K562 (cell line): ENCODE measurements around the gene NTRK2. TPM values are rescaled to one million over a fixed set of nuclear protein-coding genes. Genes with fewer than 3 reads are reported as not detected.

Source experiments
- ATAC-seq: fragments of 200-7000 bp; cut with Tn5 transposase; 3 replicates; pipeline ENCODE4 v1.9.1; 2020; ENCODE audit warnings: moderate library complexity
- BruUV-seq: library from RNA; stranded (reverse); fragments of 400-500 nt; replicated peaks from 2 replicates; lab custom pipeline; 2021; lab: Mats Ljungman, UMichigan
- CTCF ChIA-PET: fragments of 300-600 bp; formaldehyde crosslinking; extraction: SDS; loops from one replicate; lab custom pipeline; 2021; ENCODE audit warnings: low intra/inter-chr PET ratio; lab: Yijun Ruan, JAX
- POLR2A ChIA-PET: fragments of 300-600, 350-650 bp; sonication (Branson Sonifier 250); formaldehyde crosslinking; extraction: SDS; loops from one replicate; lab custom pipeline; 2021; ENCODE audit warnings: antibody characterized with exemption, inconsistent platforms; lab: Yijun Ruan, JAX
- DNase-seq, 4 experiments: peaks; one replicate each; pipeline versions ENCODE4 v3.0.0 to v3.0.0-alpha.2; 2011 to 2018; ENCODE audit warnings: low spot score in 3 of 4, mixed read lengths in 3 of 4; ENCODE audit errors: extremely low read depth in 1 of 4
- FAIRE-seq: peaks from 2 replicates; lab custom pipeline; 2011; peaks lifted over from hg19 to GRCh38; lab: Jason Lieb, UNC
- H2AFZ ChIP-seq: 2 replicates; pipeline ENCODE4 v1.6.0; 2011; ENCODE audit warnings: low read depth, low read length, control low read depth, inconsistent platforms
- H3K27ac ChIP-seq: fragments of 200-600 bp; 3 replicates; pipeline ENCODE4 v1.8.0; 2011; ENCODE audit warnings: low read depth, mild to moderate bottlenecking, control low read depth, inconsistent platforms, low read length, moderate library complexity, mixed read lengths; ENCODE audit errors: extremely low read depth
- H3K27me3 ChIP-seq, 2 experiments: fragments of 300-600 bp in 1 of 2; 2 replicates in 1 of 2; 3 replicates in 1 of 2; pipeline versions ENCODE4 v1.6.0 to v1.8.0; 2011; ENCODE audit warnings: inconsistent platforms in 2 of 2, low read length in 2 of 2, mild to moderate bottlenecking in 1 of 2, mixed read lengths in 1 of 2, moderate library complexity in 1 of 2; ENCODE audit not compliant: control insufficient read depth in 2 of 2, insufficient read depth in 2 of 2
- H3K36me3 ChIP-seq: fragments of 300-600 bp; 3 replicates; pipeline ENCODE4 v1.8.0; 2011; ENCODE audit warnings: mild to moderate bottlenecking, low read length, inconsistent platforms; ENCODE audit not compliant: control insufficient read depth, insufficient read depth
- H3K4me1 ChIP-seq, 2 experiments: fragments of 200-600 bp in 1 of 2; replicated peaks in 1 of 2; 2 replicates in 1 of 2; 3 replicates in 1 of 2; pipeline versions ENCODE4 v1.5.1 to v1.8.0; 2011; ENCODE audit warnings: inconsistent platforms in 2 of 2, low read length in 2 of 2, mild to moderate bottlenecking in 1 of 2, mixed read lengths in 1 of 2, moderate library complexity in 1 of 2; ENCODE audit not compliant: control insufficient read depth in 2 of 2, insufficient read depth in 2 of 2
- H3K4me2 ChIP-seq: 2 replicates; pipeline ENCODE4 v1.6.1; 2011; ENCODE audit warnings: low read length, control low read depth, inconsistent platforms, mixed read lengths; ENCODE audit not compliant: insufficient read depth
- H3K4me3 ChIP-seq: fragments of 200-600 bp; sonication (generic), shearing (Covaris generic); 2 replicates; pipeline ENCODE4 v1.5.1; 2016; ENCODE audit warnings: control low read depth, inconsistent platforms
- H3K79me2 ChIP-seq: fragments of 200-600 bp; 3 replicates; pipeline ENCODE4 v1.8.0; 2011; ENCODE audit warnings: low read length, inconsistent platforms; ENCODE audit not compliant: control insufficient read depth, insufficient read depth
- H3K9ac ChIP-seq, 2 experiments: 2 replicates each; pipeline versions ENCODE4 v1.6.0 to v1.6.1; 2011; ENCODE audit warnings: low read depth in 2 of 2, low read length in 2 of 2, control low read depth in 1 of 2, inconsistent platforms in 1 of 2, mild to moderate bottlenecking in 1 of 2, mixed read lengths in 1 of 2; ENCODE audit not compliant: insufficient read depth in 1 of 2
- H3K9me1 ChIP-seq: one replicate; pipeline ENCODE4 v1.6.0; 2011; ENCODE audit warnings: inconsistent platforms, mild to moderate bottlenecking, low read length, moderate library complexity; ENCODE audit not compliant: control insufficient read depth, insufficient read depth
- H3K9me3 ChIP-seq: replicated peaks from 2 replicates; pipeline ENCODE4 v1.5.1; 2011; ENCODE audit warnings: low read depth, low read length, inconsistent platforms; ENCODE audit not compliant: control insufficient read depth, insufficient read depth
- H4K20me1 ChIP-seq: replicated peaks from 2 replicates; pipeline ENCODE4 v1.6.1; 2011; ENCODE audit warnings: low read length, inconsistent platforms, mixed read lengths; ENCODE audit not compliant: control insufficient read depth, insufficient read depth
- ARID3B ChIP-seq: fragments of 250-450 bp; sonication (Bioruptor Pico); IDR thresholded peaks from 2 replicates; pipeline ENCODE4 v1.4.0; 2020; ENCODE audit warnings: borderline replicate concordance
- CAMTA2 ChIP-seq: fragments of 250-450 bp; sonication (Bioruptor Pico); conservative IDR thresholded peaks from 2 replicates; pipeline ENCODE4 v1.5.1; 2022
- FOSL1 ChIP-seq: fragments of 200-800 bp; sonication (Bioruptor generic); conservative IDR thresholded peaks from 2 replicates; pipeline ENCODE4 v1.6.1; 2016; ENCODE audit warnings: missing genetic modification characterization, missing compliant biosample characterization
- GTF2B ChIP-seq: IDR thresholded peaks from 2 replicates; pipeline ENCODE4 v1.6.1; 2011; ENCODE audit not compliant: insufficient read length; ENCODE audit errors: extremely low read depth
- HMG20A ChIP-seq: fragments of 450-650 bp; formaldehyde crosslinking; conservative IDR thresholded peaks from 2 replicates; pipeline ENCODE4 v1.4.0; 2020; ENCODE audit warnings: mild to moderate bottlenecking, mixed read lengths
- ILK ChIP-seq: fragments of 450-650 bp; IDR thresholded peaks from 2 replicates; pipeline ENCODE4 v1.6.1; 2016; ENCODE audit warnings: missing genetic modification characterization, low read depth, mild to moderate bottlenecking, missing compliant biosample characterization, moderate library complexity, borderline replicate concordance
- RAD51 ChIP-seq: fragments of 450-650 bp; IDR thresholded peaks from 2 replicates; pipeline ENCODE4 v1.7.1; 2016; ENCODE audit warnings: low read depth, mild to moderate bottlenecking, borderline replicate concordance
- RB1 ChIP-seq: fragments of 450-650 bp; IDR thresholded peaks from 2 replicates; pipeline ENCODE4 v1.6.1; 2017; ENCODE audit warnings: low read depth, mild to moderate bottlenecking
- XRCC3 ChIP-seq: fragments of 450-650 bp; IDR thresholded peaks from 2 replicates; pipeline ENCODE4 v1.6.1; 2017; ENCODE audit warnings: mild to moderate bottlenecking, moderate library complexity
- ZBTB17 ChIP-seq: fragments of 450-650 bp; formaldehyde crosslinking; IDR thresholded peaks from 2 replicates; pipeline ENCODE4 v1.4.0; 2020; ENCODE audit warnings: mild to moderate bottlenecking
- ZNF780A ChIP-seq: fragments of 250-450 bp; sonication (Bioruptor Pico); IDR thresholded peaks from 2 replicates; pipeline ENCODE4 v1.5.0; 2021; ENCODE audit warnings: mild to moderate bottlenecking
- in situ Hi-C: fragments of 300-500 bp; cut with MboI; formaldehyde crosslinking; loops from 4 replicates; pipeline ENCODE4 v1.15.0; 2018; ENCODE audit warnings: inconsistent platforms, mixed read lengths
- intact Hi-C: fragments of 100-400 bp; cut with micrococcal nuclease; formaldehyde crosslinking; loops from 2 replicates; pipeline ENCODE4 v1.14.2; 2022
- polyA plus RNA-seq, 8 experiments: library from polyadenylated mRNA; depleted of rRNA in 4 of 8; stranded (reverse) in 5 of 8; unstranded in 3 of 8; fragments of >200 nt; fragmentation: Nextera tagmentation in 2 of 8; fragmentation: Illumina TruSeq in 1 of 8; extraction: Ambion mirVana in 2 of 8; extraction: Trizol in 1 of 8; gene quantifications; 2 replicates each; pipeline versions ENCODE4 v1.2.1 to v1.2.3, GENCODE V29; 2011 to 2014; ENCODE audit warnings: inconsistent platforms in 1 of 8, missing spikeins in 1 of 8
- total RNA-seq, 7 experiments: library from RNA; depleted of rRNA in 6 of 7; stranded (reverse); fragments of >200 nt in 6 of 7; fragmentation: Illumina TruSeq in 2 of 7; extraction: Trizol in 2 of 7; gene quantifications; 2 replicates each; pipeline versions ENCODE4 v1.2.1 to v1.2.3, GENCODE V29; 2011 to 2021; ENCODE audit warnings: low replicate concordance in 1 of 7
- TF ChIP-seq, protein P1 (sequence below): fragments of 450-650 bp; formaldehyde crosslinking; IDR thresholded peaks from 2 replicates; pipeline ENCODE4 v1.4.0; 2022; ENCODE audit warnings: missing genetic modification characterization

NTRK2 gene
- total and polyA plus RNA-seq, 9 of the 15 experiments (the other 6 are each of a cell fraction or from before 2014, with no cell fraction given), result not detected

DNA sequence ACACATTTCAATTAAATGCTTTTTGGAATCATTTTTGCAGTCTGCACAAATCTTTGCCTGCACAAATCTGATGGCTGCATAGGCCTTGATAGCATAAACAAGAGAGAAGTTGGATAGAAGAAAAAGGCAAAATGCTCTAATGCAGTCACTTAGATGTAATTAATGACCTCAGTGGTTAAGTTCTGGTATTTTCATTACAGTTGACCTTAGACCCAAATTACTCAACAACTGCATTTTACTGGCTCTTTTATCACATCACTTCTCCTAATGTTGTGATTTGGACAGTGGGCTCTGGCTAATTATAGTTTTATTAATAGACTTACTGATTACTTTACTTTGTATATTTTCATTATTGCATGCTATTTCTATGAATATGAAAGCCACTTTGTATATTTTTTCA, 34.3 kb downstream of the NTRK2 start:
- H3K9me1 ChIP-seq, result no peaks in the 10 kb centered on the region
- no peak overlapping the region for H3K4me3 ChIP-seq
- in situ Hi-C loops, result no loop called here
- H3K79me2 ChIP-seq, result no peaks in the 10 kb centered on the region
- no peaks in the 10 kb centered on the region for H3K9me3 ChIP-seq
- H3K9ac ChIP-seq, result no peak overlapping the region
- no TSS peak for BruUV-seq
- ATAC-seq (no peak), DNase-seq (no peak), FAIRE-seq (no peak)
- CTCF ChIA-PET, result no interaction called here
- intact Hi-C loops, result no loop called here
- H3K4me2 ChIP-seq, result no peak overlapping the region
- no peak for TF ChIP-seq ZBTB17 (CRISPR knock-in tag)
- TF ChIP-seq ARID3B (CRISPR knock-in tag), result no peak
- no peak for TF ChIP-seq RB1
- TF ChIP-seq FOSL1, result no peak
- no peak for TF ChIP-seq HMG20A (CRISPR knock-in tag)
- TF ChIP-seq GTF2B, result no peak
- no peak for TF ChIP-seq RAD51
- TF ChIP-seq ZNF780A (CRISPR knock-in tag), result no peak
- TF ChIP-seq XRCC3, result no peak
- no peak for TF ChIP-seq ILK (tag)
- TF ChIP-seq CAMTA2, result no peak
- TF ChIP-seq, protein P1, sequence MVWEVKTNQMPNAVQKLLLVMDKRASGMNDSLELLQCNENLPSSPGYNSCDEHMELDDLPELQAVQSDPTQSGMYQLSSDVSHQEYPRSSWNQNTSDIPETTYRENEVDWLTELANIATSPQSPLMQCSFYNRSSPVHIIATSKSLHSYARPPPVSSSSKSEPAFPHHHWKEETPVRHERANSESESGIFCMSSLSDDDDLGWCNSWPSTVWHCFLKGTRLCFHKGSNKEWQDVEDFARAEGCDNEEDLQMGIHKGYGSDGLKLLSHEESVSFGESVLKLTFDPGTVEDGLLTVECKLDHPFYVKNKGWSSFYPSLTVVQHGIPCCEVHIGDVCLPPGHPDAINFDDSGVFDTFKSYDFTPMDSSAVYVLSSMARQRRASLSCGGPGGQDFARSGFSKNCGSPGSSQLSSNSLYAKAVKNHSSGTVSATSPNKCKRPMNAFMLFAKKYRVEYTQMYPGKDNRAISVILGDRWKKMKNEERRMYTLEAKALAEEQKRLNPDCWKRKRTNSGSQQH, result no peak
- no peaks in the 10 kb centered on the region for H3K4me1 ChIP-seq
- H4K20me1 ChIP-seq, result no peaks in the 10 kb centered on the region
- H2AFZ ChIP-seq, result no peak overlapping the region
- H3K27ac ChIP-seq, result no peak overlapping the region
- POLR2A ChIA-PET, result no interaction called here
- no peaks in the 10 kb centered on the region for H3K27me3 ChIP-seq
- H3K36me3 ChIP-seq, result no peaks in the 10 kb centered on the region
